Activated naive CD4-positive, alpha-beta T cell (primary cell): ENCODE measurements around the gene RSPO3.

Experiments
- DNase-seq, 4 experiments: peaks; one replicate each; lab custom pipeline; 2025; lab: John Stamatoyannopoulos, UW

The RSPO3 gene

GRCh38 chr6:127114214-127114760 is 4.2 kb upstream of the RSPO3 start:
- no peak for DNase-seq

GRCh38 chr6:127115084-127115655 is 3.3 kb upstream of the RSPO3 start:
- no peak for DNase-seq

GRCh38 chr6:127115746-127116145 is 2.7 kb upstream of the RSPO3 start:
- DNase-seq, result no peak

- DNase-seq, result no peak
Observed at GRCh38 chr6:127117979-127118297, 533 bp upstream of the RSPO3 start.

- DNase-seq, result no peak
Observed at GRCh38 chr6:127119102-127120022, 891 bp downstream of the RSPO3 start.

GRCh38 chr6:127120023-127120786 is 1.7 kb downstream of the RSPO3 start:
- DNase-seq, result no peak

GRCh38 chr6:127120787-127121636 is 2.5 kb downstream of the RSPO3 start:
- peak in 2 of 4 experiments; percentile 2 to 28 for DNase-seq

- no peak for DNase-seq
Observed at GRCh38 chr6:127121637-127121960, 3.1 kb downstream of the RSPO3 start.

- DNase-seq, result no peak
Observed at GRCh38 chr6:127124172-127124571, 5.7 kb downstream of the RSPO3 start.

GRCh38 chr6:127124680-127125079 is 6.2 kb downstream of the RSPO3 start:
- no peak for DNase-seq

- no peak for DNase-seq
Observed at GRCh38 chr6:127128066-127128465, 9.6 kb downstream of the RSPO3 start.

GRCh38 chr6:127129251-127129650 is 10.8 kb downstream of the RSPO3 start:
- no peak for DNase-seq

- DNase-seq, result no peak
Observed at GRCh38 chr6:127131275-127131674, 12.8 kb downstream of the RSPO3 start.

GRCh38 chr6:127131772-127132376 is 13.4 kb downstream of the RSPO3 start:
- DNase-seq, result no peak

GRCh38 chr6:127134136-127134535 is 15.7 kb downstream of the RSPO3 start:
- no peak for DNase-seq

GRCh38 chr6:127136786-127137185 is 18.3 kb downstream of the RSPO3 start:
- no peak for DNase-seq

GRCh38 chr6:127146932-127147331 is 28.5 kb downstream of the RSPO3 start:
- no peak for DNase-seq

GRCh38 chr6:127147534-127147933 is 29.1 kb downstream of the RSPO3 start:
- no peak for DNase-seq

- no peak for DNase-seq
Observed at GRCh38 chr6:127148511-127148910, 30.0 kb downstream of the RSPO3 start.

GRCh38 chr6:127154509-127154908 is 36.0 kb downstream of the RSPO3 start:
- DNase-seq, result no peak

- no peak for DNase-seq
Observed at GRCh38 chr6:127160484-127160883, 42.0 kb downstream of the RSPO3 start.
